Iris pigment epithelial cell (primary cell): Measurements from ENCODE around the gene PRELP.

Source experiments
- DNase-seq: peaks from one replicate; pipeline ENCODE4 v3.0.0-alpha.2; 2011; ENCODE audit warnings: low read depth

The PRELP gene

DNA sequence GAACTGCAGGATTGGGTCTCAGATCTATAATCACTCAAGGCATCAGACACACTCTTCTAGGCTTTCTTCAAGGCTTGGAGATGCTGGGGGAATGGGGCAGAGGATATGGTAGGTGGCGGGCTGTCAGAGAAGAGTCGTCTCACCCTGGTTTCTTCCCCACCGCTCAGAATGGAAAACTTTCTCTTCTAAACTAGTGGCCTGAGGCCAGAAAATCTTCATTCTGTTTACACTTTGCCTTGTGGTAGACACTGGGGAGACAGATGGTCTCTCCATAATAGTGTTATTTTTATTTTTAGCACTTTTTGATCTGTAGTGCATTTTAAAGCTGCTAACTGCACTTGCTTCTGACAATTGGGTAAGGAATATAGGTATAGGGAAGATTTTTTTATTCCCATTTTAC lies 2.6 kb downstream of the PRELP start:
- no peak for DNase-seq

DNA sequence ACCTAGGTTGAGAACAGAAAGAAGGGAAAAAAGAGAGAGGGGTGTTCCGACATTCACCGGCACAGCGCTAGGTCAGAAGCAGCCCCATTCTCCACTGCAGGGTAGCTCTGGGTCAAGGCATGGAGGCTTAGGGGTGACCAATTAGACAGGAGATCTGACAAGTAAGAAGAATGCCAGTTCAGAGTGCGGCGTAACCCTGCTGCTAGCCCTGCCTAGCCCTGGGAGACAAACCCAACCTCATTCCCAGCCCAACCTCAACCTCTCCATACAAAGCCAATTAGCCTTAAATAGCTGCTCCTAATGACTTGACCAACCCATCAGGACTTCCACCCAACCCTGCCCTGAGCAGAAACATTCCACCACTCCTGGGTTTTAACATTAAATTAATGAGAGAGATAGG lies 3.4 kb downstream of the PRELP start:
- DNase-seq = no peak

DNA sequence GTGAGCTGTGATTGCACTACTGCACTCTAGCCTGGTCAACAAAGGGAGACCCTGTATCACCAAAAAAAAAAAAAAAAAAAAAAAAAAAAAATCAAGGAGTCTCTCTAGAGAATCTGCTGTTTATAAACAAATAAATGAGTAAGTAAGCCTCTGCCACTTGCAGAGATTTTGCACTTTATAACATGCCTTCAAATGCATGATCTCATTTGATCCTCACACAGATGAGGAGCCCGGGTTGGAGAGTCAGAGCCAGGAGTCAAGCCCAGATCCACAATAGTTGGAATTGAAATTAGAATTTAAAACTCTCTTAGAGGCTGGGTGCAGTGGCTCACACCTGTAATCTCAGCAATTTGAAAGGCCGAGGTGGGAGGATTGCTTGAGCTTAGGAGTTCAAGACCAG lies 4.0 kb downstream of the PRELP start:
- no peak for DNase-seq

DNA sequence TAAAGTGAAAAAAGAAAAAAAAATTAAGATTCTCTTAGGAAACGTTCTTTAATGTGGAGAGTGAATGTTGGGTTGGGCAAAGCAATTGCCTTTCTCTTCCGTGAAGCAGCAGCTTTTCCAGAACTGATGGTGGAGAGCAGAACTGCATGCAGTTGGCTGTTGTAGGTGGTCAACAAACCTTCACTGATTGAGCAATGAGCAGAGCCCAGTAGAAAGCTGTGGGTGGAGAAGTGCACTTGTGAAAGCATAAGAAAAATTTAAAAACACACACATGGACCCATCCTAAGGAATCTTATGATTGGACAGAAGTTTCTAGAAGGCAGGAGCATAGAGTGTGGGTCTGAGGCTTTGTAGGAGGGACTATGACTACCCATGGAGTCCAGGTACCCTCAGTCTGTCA lies 4.5 kb downstream of the PRELP start:
- DNase-seq = peak; percentile 70

DNA sequence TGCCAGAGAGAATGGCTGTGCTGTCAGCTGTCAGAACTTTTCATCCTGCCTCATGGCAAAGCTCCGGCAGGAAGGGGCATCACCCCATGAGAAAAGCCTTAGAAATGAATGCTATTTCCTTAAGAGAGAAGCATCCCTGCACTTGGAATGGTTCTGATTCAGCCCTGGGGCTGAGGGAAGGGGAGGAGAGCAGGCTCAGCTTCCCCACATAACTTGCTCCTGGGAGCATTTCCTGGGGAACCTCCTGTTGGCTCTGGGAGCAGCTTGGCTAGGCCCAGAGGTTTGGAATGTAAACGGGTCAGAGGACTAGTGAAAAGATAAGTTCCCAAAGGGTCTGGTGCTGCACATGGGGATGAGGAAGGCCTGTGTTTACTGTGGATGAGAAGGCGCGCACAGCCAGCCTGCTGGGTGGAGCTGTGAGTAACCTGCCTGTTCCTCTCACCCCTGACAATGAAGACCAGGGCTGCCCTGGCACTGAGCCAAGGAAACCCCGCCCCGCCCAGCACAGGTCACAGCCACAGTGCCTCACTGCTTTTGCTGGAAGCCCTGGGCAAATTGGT lies 5.0 kb downstream of the PRELP start:
- peak; percentile 48 for DNase-seq

DNA sequence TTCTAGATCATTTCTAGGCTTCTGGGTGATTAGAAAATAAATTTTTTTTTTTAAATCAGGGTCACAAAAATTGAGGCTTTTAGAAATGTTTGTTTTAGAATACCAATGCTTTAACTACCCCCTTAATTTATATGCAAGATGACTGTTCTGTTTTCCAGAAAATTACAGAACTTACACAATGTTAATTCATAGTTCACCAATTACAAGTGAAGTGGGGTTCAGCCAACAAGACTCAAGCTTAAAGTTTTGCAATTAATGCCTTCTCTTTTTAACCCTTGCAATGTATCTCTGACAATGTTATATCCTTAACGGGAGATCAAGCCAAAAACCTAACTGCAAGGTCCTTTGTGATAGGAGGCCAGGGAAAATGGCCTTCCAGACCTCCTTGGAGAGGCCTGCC lies 5.6 kb downstream of the PRELP start:
- DNase-seq = no peak

DNA sequence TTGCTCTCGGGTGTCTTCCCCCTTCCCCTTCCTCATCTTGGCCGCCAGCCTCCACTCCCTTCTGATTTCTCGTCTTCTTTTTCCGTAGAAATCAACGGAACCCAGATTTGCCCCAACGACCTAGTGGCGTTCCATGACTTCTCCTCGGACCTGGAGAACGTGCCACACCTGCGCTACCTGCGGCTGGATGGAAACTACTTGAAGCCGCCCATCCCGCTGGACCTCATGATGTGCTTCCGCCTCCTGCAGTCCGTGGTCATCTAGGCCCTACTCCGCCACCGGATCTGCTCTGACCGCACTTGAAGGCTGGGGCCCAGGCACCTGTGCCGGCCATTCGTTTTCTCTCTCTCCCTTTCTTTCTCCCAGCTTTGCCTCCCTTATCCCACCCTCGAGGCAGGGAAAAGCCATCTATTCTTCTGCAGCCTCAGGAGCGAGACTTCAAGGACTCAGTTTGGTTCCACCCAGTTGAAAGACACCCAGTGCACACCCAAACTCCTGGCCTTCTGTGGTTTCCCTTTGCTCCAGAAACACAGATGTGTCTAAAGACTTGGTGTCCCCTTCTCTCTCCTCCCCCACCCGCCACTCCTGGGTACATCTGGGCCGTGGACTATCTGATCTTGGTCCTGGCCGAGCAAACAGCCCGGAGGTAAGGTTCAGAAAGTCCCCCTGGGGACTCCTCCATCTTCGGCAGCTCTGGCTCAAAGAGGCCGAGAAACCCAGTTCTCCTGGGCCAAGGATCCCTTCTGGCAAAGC lies 11.2 kb downstream of the PRELP start:
- DNase-seq = no peak

DNA sequence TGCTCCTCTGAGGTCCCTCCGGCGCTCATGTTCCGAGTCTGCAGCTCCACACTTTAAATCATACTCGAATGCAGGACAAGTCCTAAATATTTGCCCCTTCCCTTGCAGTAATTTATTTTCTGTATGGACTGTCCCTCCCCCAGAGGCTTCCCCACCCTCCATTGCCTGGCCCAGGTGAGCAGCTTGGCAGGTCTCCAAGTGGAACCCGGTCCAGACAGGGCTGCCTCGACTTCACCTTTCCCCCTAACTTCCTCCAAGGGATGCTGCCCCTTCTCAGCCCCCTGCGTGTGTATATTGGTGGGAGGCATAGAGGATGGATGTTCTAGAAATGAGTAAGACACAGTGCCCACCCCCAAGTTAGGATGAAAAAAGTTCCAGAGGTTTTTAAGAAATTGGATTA lies 12.9 kb downstream of the PRELP start:
- DNase-seq = no peak

DNA sequence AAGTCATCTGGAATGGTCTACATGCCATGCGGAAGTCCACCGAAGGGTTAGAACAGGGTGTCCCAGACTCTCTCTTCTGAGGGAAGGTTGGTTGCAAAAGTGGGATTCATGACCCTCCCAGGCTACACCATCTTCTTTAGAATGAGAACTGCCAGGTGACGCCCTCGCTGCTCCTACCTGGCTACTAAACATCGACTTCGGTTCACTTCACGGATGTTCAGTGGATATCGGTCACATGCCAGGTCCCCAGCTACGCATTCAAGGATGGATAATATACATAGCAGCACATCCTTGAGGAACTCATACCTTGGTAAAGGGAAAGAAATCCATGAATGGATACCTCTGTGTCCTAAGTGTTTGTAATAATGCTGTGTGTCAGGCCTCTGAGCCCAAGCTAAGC lies 15.0 kb downstream of the PRELP start:
- no peak for DNase-seq

DNA sequence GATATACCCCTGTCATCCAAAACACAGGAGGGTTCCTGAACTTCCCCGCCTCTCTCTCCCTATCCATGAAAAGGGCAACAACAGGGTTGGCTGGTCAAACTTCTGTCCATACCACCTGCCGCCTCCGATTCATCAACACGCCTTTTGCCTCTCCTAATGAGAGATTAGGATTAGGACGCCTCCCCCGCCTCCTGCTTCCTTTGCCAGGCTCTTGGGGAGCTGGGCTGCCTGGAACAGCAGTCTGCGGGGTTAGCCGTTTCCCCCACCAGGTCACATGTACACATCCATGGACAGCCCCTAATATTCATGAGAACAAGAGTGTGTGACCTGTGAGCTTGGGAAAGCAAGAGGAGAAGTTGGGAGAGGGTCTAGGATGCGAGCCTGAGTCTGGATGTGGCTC lies 16.1 kb downstream of the PRELP start:
- no peak for DNase-seq

DNA sequence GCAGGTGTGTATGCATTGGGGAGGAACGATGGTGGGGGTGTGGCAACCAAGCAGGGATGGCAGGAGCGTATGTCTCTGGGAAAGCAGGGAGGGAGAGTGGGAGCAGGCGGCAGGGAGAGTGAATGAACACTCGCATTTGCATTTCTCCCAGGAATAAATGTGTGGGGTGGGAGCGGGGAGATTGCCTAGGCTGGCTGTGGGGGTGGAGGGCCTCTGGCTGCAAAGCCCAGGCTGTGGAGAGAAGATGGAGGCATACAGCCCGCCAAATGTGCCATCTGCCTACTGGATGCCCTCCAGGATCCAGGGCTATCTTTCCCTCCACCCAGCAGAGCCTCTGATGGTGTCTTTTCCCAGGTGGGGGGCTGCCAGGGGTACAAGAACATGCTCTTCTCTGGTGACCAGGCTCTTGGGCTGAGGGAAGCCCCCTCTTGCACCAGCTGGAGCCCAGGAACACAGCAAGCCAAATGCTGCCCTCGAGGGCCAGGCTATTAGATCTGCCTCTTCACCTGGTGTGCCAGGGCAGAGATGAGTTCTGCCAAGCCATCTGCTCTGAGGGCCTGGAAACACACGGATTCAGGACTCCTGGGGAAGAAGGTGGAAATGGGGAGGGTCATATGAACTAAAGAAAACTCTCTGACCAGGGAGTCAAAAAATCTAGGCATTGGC lies 16.6 kb downstream of the PRELP start:
- no peak for DNase-seq

DNA sequence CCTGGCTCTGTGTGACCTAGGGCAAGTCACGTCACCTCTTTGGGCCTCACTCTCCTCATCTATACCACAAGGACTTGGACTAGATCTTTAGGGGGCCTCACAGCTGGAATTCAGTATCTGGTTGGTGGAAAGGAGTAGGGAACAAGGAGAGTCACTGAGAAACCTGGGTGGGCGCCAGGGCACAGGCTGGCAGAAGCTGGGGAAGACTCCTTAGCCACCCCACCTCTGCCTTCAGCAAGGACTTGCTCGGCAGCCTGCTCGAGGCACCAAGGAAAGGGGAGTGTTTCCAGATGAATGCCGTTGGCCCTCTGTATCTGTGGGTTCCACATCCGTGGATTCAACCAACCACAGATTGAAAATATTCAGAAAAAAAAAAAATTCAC lies 17.1 kb downstream of the PRELP start:
- no peak for DNase-seq

DNA sequence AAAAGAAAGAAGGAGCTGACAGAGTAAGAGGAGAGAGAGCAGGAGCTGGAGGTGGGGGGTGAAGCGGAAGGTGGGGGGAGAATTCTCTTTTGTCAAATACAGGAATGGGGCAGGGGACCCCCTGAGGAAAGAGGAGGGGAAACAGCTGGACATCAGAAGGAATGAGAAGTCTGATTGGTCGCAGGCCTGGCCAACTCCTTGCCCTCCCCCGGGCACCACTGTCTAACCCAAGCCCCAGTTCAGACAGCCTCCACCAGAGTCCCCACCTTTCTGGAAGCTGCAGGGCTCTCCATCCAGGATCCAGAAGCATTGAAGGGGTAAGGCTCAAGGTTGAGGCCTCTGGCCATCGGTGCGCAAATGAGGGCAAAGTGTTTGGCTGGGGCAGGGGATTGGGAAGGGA lies 18.3 kb downstream of the PRELP start, which contains the start of gene OPTC:
TSS of gene OPTC (plus strand) at position 253 of the 400 bp plus-strand sequence. CDS start 1,853 bp downstream, outside the sequence.
- no peak for DNase-seq

DNA sequence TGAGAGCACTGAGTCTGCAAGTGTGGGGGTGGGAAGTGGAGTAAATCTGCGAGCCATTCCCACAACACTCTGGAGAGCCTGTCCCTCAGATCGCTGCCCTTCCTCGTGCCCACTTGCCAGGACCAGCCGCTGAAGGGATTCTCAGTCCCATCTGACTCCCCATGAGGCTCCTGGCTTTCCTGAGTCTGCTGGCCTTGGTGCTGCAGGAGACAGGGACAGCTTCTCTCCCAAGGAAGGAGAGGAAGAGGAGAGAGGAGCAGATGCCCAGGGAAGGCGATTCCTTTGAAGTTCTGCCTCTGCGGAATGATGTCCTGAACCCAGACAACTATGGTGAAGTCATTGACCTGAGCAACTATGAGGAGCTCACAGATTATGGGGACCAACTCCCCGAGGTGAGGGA lies 20.2 kb downstream of the PRELP start:
- no peak for DNase-seq

DNA sequence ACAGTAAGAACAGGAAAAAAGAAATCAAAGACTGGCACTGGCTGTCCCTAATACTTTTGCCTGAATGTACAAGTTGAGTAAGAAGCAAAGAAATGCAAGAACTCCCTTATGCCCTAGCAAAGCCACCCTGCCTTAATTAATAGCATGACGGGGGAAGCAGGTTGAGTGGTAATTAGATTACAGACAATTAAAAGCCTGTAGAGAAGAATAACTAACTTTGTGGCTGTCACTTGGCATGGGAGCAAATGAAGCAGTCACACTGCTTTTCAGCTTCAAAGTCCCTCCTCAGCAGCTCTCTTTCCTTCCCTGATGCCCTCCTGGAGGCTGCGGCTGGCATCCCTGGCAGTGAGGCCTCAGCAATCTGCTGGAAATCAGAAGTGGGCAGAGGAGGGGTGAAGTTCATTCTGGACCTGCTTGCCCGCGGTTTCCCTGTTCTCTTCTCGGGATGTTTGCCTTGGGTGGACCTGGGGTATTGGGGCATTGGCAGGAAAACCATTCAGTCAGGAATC lies 21.7 kb downstream of the PRELP start:
- DNase-seq = no peak

DNA sequence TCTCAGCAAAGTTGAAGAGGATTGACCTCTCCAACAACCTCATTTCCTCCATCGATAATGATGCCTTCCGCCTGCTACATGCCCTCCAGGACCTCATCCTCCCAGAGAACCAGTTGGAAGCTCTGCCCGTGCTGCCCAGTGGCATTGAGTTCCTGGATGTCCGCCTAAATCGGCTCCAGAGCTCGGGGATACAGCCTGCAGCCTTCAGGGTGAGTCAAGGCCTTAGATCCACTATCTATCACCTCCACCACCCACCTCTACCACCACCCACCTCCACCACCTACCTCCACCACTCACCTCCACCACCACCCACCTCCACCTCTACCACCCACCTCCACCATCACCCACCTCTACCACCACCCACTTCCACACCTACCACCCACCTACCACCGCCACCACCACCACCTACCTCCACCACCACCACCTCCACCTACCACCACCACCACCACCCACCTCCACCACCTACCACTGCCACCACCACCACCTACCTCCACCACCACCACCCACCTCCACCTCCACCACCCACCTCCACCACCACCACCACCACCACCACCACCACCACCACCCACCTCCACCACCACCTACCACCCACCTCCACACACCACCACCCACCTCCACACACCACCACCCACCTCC lies 24.2 kb downstream of the PRELP start:
- no peak for DNase-seq

DNA sequence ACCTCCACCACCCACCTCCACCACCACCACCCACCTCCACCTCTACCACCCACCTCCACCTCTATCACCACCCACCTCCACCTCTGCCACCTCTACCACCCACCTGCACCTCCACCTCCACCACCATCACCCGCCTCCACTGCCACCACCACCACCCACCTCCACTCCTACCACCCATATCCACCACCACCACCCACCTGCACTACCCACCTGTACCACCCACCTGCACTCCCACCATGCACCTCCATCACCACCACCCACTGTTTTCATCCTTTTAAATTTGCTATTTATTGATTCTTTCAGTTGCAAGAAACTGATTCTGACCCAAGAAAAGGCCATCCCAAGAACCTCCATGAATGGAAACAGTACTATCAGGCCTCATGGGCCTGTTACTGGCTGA lies 24.7 kb downstream of the PRELP start:
- DNase-seq = no peak

DNA sequence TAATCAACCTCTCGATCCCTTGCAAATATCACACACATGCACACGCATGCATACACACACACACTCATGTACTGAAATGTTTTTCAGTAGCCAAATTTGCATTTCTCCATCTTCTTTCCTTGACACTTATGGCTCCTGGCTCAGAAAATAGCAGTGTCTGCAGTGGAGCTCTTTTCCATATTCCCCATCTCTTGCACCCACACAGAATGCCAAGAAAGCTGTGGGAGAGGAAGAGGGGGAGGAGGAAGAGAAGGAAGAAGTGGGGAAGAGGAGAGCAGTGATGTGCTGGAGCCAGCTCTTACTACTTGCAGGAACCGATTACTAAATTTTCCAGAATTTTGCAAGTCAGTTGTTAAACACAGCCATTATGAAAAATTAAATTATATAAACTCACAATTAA lies 28.2 kb downstream of the PRELP start:
- DNase-seq = no peak

DNA sequence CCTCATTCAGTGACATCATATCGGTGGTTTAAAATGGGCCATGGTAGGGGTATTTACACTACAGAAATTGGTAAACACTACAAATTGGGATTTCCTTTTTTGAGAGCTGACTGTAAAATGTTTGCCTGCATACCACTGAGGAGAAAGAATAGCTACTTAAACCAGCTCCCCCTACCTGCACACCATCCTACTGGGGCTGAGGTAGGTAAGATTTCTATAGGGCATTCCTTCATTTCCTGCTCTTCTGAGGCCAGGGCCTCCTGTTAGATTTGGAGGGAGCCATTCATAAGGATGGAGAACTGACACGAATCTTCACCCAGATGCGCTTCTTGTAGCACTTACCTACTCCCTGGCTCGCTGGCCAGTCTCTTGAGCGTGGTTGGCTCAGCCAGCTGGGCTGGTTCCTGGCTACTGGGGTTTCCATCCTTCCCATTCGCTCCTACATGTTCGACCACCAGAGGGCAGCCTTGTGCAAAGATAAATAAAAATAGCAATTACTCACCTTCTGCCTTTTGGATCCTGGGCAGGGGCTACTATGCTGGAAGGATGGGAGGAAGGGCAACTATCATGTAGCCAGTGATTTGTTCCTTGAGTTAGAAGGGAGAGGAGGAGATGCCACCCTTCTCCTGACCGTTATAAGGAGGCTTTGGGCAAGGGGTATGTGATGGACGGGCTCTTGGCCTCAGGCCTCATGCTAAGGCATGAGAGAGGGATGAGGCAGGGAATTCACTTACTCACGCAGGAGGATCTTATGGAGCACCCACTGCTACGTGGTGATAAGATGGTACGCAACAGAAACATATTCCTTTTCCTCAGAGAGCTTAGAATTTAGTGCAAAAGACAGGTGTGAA lies 29.0 kb downstream of the PRELP start:
- peak; percentile 66 for DNase-seq

DNA sequence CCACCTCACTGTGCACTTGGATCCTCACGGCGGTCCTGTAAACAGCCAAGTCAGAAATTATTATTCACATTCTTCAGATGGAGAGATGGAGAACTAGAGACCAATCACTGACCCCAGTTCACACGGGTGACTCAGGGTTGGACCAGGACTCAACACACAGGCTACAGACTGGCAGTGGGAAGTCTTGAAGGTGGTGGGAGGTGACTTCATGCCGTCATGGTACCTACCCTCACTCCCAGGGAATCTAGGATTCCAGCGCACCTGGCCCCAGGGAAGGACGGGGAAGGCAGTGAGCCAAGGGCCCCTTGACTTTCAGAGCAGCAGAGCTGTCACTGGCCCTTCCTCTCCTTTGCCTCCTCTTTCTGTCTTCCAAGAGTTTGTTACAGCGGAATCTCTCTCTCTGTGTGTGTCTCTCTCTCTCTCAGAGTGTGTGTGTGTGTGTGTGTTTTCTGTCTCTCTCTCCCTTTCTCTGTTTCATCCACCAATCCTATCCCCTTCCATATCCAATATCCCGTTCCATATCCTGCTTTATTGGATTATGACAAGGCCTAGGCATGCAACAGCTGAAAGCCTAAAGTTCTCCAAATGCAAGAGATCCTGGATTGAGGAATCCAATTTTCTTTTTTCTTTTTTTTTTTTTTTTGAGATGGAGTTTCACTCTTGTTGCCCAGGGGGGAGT lies 30.1 kb downstream of the PRELP start:
- DNase-seq = no peak
